ENCODE results near the gene ADCY2. TPM values are rescaled to one million over a fixed set of nuclear protein-coding genes. Genes with fewer than 3 reads are reported as not detected.

Gene ADCY2
- total RNA-seq, 1 experiment from 2014 or later, result 31.3 TPM

DNA sequence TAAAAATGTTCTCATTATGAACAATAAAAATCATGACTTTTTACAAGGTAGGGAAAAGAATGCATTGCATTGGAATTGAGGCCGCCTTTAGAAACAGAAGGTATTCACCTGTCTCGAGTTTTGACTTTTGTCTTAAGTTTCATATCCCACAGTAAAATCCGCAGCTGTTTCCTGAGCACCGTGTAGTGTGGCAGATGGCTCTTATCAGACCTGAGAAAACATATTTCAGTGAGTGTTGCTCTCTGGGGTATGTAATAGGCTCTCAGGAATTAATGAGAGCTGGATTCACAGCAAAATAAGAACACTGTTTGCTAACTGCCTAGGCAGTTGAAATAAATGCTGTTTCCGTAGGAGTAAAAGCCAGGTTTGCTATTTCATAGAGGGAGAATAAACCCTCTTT lies 233.6 kb downstream of the ADCY2 start:
- H3K56ac ChIP-seq (ENCODE audit: insufficient read length, low read depth, low read length), result no peak overlapping the region
- no peak overlapping the region for H4K8ac ChIP-seq (replicated peaks; ENCODE audit: insufficient read length, low read depth, low read length)
- Mint-ChIP-seq H3K4me3 (no peak overlapping the region), H3K36me3 (ENCODE audit: insufficient read depth in 1 of 3, low read depth in 3 of 3) (peaks cover 33 to 46% (median 35%) of the 10 kb centered on the region in 3 experiments), H3K4me1 (0 out of 4 replicates have a peak, but pooled peaks cover 0 to 2% of the 10 kb centered on the region in 2 experiments), H3K27me3 (ENCODE audit: low read depth) (no peaks in the 10 kb centered on the region), H3K9me3 (no peaks in the 10 kb centered on the region), H3K27ac (no peak overlapping the region)
- no peak overlapping the region for H3K18ac ChIP-seq (ENCODE audit: insufficient read length, low read depth, low read length)
- H2BK120ac ChIP-seq (ENCODE audit: low read depth, low read length, poor library complexity, severe bottlenecking), result no peak overlapping the region
- no peak overlapping the region for H2BK5ac ChIP-seq (ENCODE audit: insufficient read length, low read length)
- H2AFZ ChIP-seq (ENCODE audit: low read length), result no peak overlapping the region
- WGBS (ENCODE audit: extremely low coverage, insufficient read length, low lambda C conversion rate), result no CpG with 5 or more reads among the region's 5 CpGs
- H2AK5ac ChIP-seq (ENCODE audit: insufficient read length, low read length), result no peak overlapping the region
- no peak overlapping the region for H4K91ac ChIP-seq (ENCODE audit: insufficient read length, low read depth, low read length)
- no peaks in the 10 kb centered on the region for H3K9me3 ChIP-seq (ENCODE audit: control insufficient read depth, low read depth, low read length)
- H3K79me2 ChIP-seq (ENCODE audit: insufficient read depth, low read length), result no peaks in the 10 kb centered on the region
- H3K14ac ChIP-seq (ENCODE audit: insufficient read depth, low read length), result no peak overlapping the region
- no peak overlapping the region for H3K4ac ChIP-seq (ENCODE audit: low read depth, low read length)
- H3K23me2 ChIP-seq (ENCODE audit: insufficient read length, low read depth, low read length, poor library complexity, severe bottlenecking), result no peaks in the 10 kb centered on the region
- H4K5ac ChIP-seq (ENCODE audit: insufficient read length, low read depth, low read length), result no peak overlapping the region
- H3K4me2 ChIP-seq (ENCODE audit: insufficient read depth, insufficient read length, low read length), result no peak overlapping the region
- H2BK20ac ChIP-seq (ENCODE audit: low read depth, low read length, poor library complexity, severe bottlenecking), result no peak overlapping the region
- no peaks in the 10 kb centered on the region for H3K27me3 ChIP-seq (ENCODE audit: insufficient read depth, low read length)
- no peak overlapping the region for H3K27ac ChIP-seq (ENCODE audit: insufficient read length, low read depth, low read length)
- H3K79me1 ChIP-seq (ENCODE audit: insufficient read depth, low read depth, low read length, poor library complexity, severe bottlenecking), result no peaks in the 10 kb centered on the region
- H2BK15ac ChIP-seq (ENCODE audit: low read depth, low read length), result no peak overlapping the region
- DNase-seq, result no peak
- no peak overlapping the region for H3K23ac ChIP-seq (ENCODE audit: insufficient read length, low read depth, low read length)
- H4K20me1 ChIP-seq (ENCODE audit: control insufficient read depth, insufficient read depth, insufficient read length), result no peaks in the 10 kb centered on the region
- no peak overlapping the region for H3K9ac ChIP-seq (ENCODE audit: extremely low read depth, insufficient read length, low read length)
- TF ChIP-seq, protein P1, sequence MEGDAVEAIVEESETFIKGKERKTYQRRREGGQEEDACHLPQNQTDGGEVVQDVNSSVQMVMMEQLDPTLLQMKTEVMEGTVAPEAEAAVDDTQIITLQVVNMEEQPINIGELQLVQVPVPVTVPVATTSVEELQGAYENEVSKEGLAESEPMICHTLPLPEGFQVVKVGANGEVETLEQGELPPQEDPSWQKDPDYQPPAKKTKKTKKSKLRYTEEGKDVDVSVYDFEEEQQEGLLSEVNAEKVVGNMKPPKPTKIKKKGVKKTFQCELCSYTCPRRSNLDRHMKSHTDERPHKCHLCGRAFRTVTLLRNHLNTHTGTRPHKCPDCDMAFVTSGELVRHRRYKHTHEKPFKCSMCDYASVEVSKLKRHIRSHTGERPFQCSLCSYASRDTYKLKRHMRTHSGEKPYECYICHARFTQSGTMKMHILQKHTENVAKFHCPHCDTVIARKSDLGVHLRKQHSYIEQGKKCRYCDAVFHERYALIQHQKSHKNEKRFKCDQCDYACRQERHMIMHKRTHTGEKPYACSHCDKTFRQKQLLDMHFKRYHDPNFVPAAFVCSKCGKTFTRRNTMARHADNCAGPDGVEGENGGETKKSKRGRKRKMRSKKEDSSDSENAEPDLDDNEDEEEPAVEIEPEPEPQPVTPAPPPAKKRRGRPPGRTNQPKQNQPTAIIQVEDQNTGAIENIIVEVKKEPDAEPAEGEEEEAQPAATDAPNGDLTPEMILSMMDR (conservative IDR thresholded peaks at IDR 0.05), result no peak
- no peak overlapping the region for H2BK12ac ChIP-seq (ENCODE audit: insufficient read length, low read depth, low read length)
- H3K4me1 ChIP-seq (ENCODE audit: insufficient read depth, low read length), result no peaks in the 10 kb centered on the region
- no peak overlapping the region for H3T11ph ChIP-seq (ENCODE audit: low read length)

All from H9 (cell line).